Fibroblast of lung (primary cell): ENCODE measurements around the gene OR2C3. TPM values are rescaled to one million over a fixed set of nuclear protein-coding genes. Genes with fewer than 3 reads are reported as not detected.

Source experiments
- DNase-seq, 2 donors: peaks; one replicate each; pipeline versions ENCODE4 v3.0.0 to v3.0.0-alpha.2; 2010; ENCODE audit warnings: low read depth in 2 of 2
- H2AFZ ChIP-seq: 2 replicates; pipeline ENCODE4 v1.5.1; 2012; ENCODE audit warnings: low read length, control low read depth, inconsistent platforms
- H3K27ac ChIP-seq: 2 replicates; pipeline ENCODE4 v1.5.1; 2011; ENCODE audit warnings: low read length, control low read depth; ENCODE audit not compliant: insufficient read depth
- H3K27me3 ChIP-seq: 2 replicates; pipeline ENCODE4 v1.5.1; 2011; ENCODE audit warnings: mild to moderate bottlenecking, low read length; ENCODE audit not compliant: control insufficient read depth, insufficient read depth
- H3K36me3 ChIP-seq: 2 replicates; pipeline ENCODE4 v1.5.1; 2011; ENCODE audit warnings: low read length; ENCODE audit not compliant: control insufficient read depth, insufficient read depth
- H3K4me1 ChIP-seq: 2 replicates; pipeline ENCODE4 v1.5.1; 2011; ENCODE audit warnings: low read length; ENCODE audit not compliant: control insufficient read depth, insufficient read depth; ENCODE audit errors: extremely low read depth
- H3K4me2 ChIP-seq: 2 replicates; pipeline ENCODE4 v1.5.1; 2011; ENCODE audit warnings: low read length, control low read depth; ENCODE audit not compliant: insufficient read depth; ENCODE audit errors: extremely low read depth
- H3K4me3 ChIP-seq, 4 experiments: fragments of 200-600 bp in 1 of 4; sonication (generic) in 1 of 4; replicated peaks in 1 of 4; 2 replicates each; pipeline ENCODE4 v1.5.1; 2011 to 2016; ENCODE audit warnings: low read length in 4 of 4, low read depth in 3 of 4, mild to moderate bottlenecking in 3 of 4, control low read depth in 2 of 4, inconsistent platforms in 1 of 4, mixed read lengths in 1 of 4; ENCODE audit not compliant: insufficient read depth in 1 of 4; ENCODE audit errors: control extremely low read depth in 1 of 4
- H3K79me2 ChIP-seq: 2 replicates; pipeline ENCODE4 v1.5.1; 2012; ENCODE audit warnings: mild to moderate bottlenecking, low read length, inconsistent platforms; ENCODE audit not compliant: control insufficient read depth, insufficient read depth
- H3K9ac ChIP-seq: 2 replicates; pipeline ENCODE4 v1.5.1; 2011; ENCODE audit warnings: mild to moderate bottlenecking, low read length, control low read depth; ENCODE audit not compliant: insufficient read depth
- H3K9me3 ChIP-seq: 2 replicates; pipeline ENCODE4 v1.5.1; 2012; ENCODE audit warnings: low read depth, low read length; ENCODE audit not compliant: control insufficient read depth, insufficient read depth
- H4K20me1 ChIP-seq: 2 replicates; pipeline ENCODE4 v1.5.1; 2011; ENCODE audit warnings: low read length; ENCODE audit not compliant: control insufficient read depth, insufficient read depth; ENCODE audit errors: extremely low read depth
- CTCF ChIP-seq, 2 donors: IDR thresholded peaks in 1 of 2; conservative IDR thresholded peaks in 1 of 2; 1 replicate in 1 of 2; 2 replicates in 1 of 2; pipeline ENCODE4 v1.5.1; 2011 to 2012; ENCODE audit warnings: low read length in 2 of 2, control low read depth in 1 of 2, inconsistent platforms in 1 of 2, low read depth in 1 of 2, mild to moderate bottlenecking in 1 of 2
- EZH2 ChIP-seq: IDR thresholded peaks from 2 replicates; pipeline ENCODE4 v1.5.1; 2012; ENCODE audit warnings: low read length, control low read depth, mild to moderate bottlenecking; ENCODE audit errors: missing control alignments
- polyA plus RNA-seq, 2 donors: library from polyadenylated mRNA; depleted of rRNA in 1 of 2; stranded (reverse) in 1 of 2; unstranded in 1 of 2; fragments of >200 nt; gene quantifications; 2 replicates each; pipeline ENCODE4 v1.2.1, GENCODE V29; 2011 to 2012; ENCODE audit warnings: missing spikeins in 1 of 2
- total RNA-seq: library from RNA; depleted of rRNA; stranded (reverse); fragments of >200 nt; gene quantifications from 2 replicates; pipeline ENCODE4 v1.2.1, GENCODE V29; 2014

OR2C3 gene
- total and polyA plus RNA-seq, 2 donors (not counting 1 experiment from before 2014, with no cell fraction given): not detected

GRCh38 chr1:247542811-247543210 is 6.6 kb upstream of the OR2C3 start:
- DNase-seq: no peak
- Histone ChIP-seq H3K4me2 (no peak overlapping the region), H3K27ac (no peak overlapping the region), H2AFZ (no peak overlapping the region), H3K9ac (no peak overlapping the region), H3K79me2 (no peaks in the 10 kb centered on the region), H3K4me3 (no peak overlapping the region), H3K36me3 (no peaks in the 10 kb centered on the region), H3K9me3 (no peaks in the 10 kb centered on the region), H4K20me1 (no peaks in the 10 kb centered on the region), H3K4me1 (no peaks in the 10 kb centered on the region), H3K27me3 (no peaks in the 10 kb centered on the region)
- TF ChIP-seq EZH2 (no peak), CTCF (conservative IDR thresholded peaks at IDR 0.05 in 1 of 2, IDR thresholded peaks at IDR 0.05 in 1 of 2; ENCODE audit: low read depth in 1 of 2, low read length in 2 of 2) (no peak)

- no peak overlapping the region for H2AFZ ChIP-seq
- H3K4me3 ChIP-seq: no peak overlapping the region
- no peak overlapping the region for H3K9ac ChIP-seq
- no peak for TF ChIP-seq CTCF (conservative IDR thresholded peaks at IDR 0.05 in 1 of 2, IDR thresholded peaks at IDR 0.05 in 1 of 2; ENCODE audit: low read depth in 1 of 2, low read length in 2 of 2)
- TF ChIP-seq EZH2: no peak
- H3K27me3 ChIP-seq: no peaks in the 10 kb centered on the region
- no peaks in the 10 kb centered on the region for H4K20me1 ChIP-seq
- H3K36me3 ChIP-seq: no peaks in the 10 kb centered on the region
- no peaks in the 10 kb centered on the region for H3K79me2 ChIP-seq
- no peak for DNase-seq
- H3K27ac ChIP-seq: no peak overlapping the region
- no peak overlapping the region for H3K4me2 ChIP-seq
- no peaks in the 10 kb centered on the region for H3K9me3 ChIP-seq
- H3K4me1 ChIP-seq: no peaks in the 10 kb centered on the region
Observed at GRCh38 chr1:247540581-247540980, 4.3 kb upstream of the OR2C3 start.

GRCh38 chr1:247539215-247539614 is 3.0 kb upstream of the OR2C3 start:
- no peaks in the 10 kb centered on the region for H3K4me1 ChIP-seq
- H4K20me1 ChIP-seq: no peaks in the 10 kb centered on the region
- H3K36me3 ChIP-seq: no peaks in the 10 kb centered on the region
- no peak overlapping the region for H3K9ac ChIP-seq
- no peaks in the 10 kb centered on the region for H3K27me3 ChIP-seq
- TF ChIP-seq CTCF (conservative IDR thresholded peaks at IDR 0.05 in 1 of 2, IDR thresholded peaks at IDR 0.05 in 1 of 2; ENCODE audit: low read depth in 1 of 2, low read length in 2 of 2) (no peak), EZH2 (no peak)
- no peak overlapping the region for H3K4me3 ChIP-seq
- no peaks in the 10 kb centered on the region for H3K79me2 ChIP-seq
- H3K9me3 ChIP-seq: no peaks in the 10 kb centered on the region
- no peak for DNase-seq
- no peak overlapping the region for H3K4me2 ChIP-seq
- H3K27ac ChIP-seq: no peak overlapping the region
- no peak overlapping the region for H2AFZ ChIP-seq
